WTC11 (cell line): ENCODE measurements around the gene TCAF1.
"Not testable (repeated sequence)": the region's sequence is repeated elsewhere in the genome, so short reads cannot be mapped to it uniquely, and the experiment has no call there.

Experiments used
- CTCF ChIP-seq: fragments of 200-600 bp; IDR thresholded peaks from 2 replicates; pipeline ENCODE4 v1.8.0; 2022; ENCODE audit warnings: antibody characterized with exemption
- SP1 ChIP-seq: sonication (generic); formaldehyde crosslinking; conservative IDR thresholded peaks from 2 replicates; pipeline ENCODE4 v1.8.1; 2022; ENCODE audit warnings: missing genetic modification reagents
- ZNF532 ChIP-seq: fragments of 250-450 bp; sonication (Bioruptor Pico); IDR thresholded peaks from 2 replicates; pipeline ENCODE4 v1.9.0; 2021; ENCODE audit warnings: mild to moderate bottlenecking, borderline replicate concordance

- not testable (repeated sequence) for TF ChIP-seq SP1 (CRISPR knock-in tag); ZNF532 (CRISPR knock-in tag); CTCF
These were observed 46.5 kb downstream of the TCAF1 start for GRCh38 chr7:143855443-143855842.
